HG03025 (cell line): ENCODE measurements around the gene RGS17.

ENCODE experiments used
- ATAC-seq: cut with Tn5 transposase; IDR thresholded peaks from one replicate; pipeline ENCODE4 v1.9.1; 2021; ENCODE audit warnings: mild to moderate bottlenecking, moderate library complexity; ENCODE audit not compliant: unreplicated experiment, low FRiP score

RGS17 gene

GRCh38 chr6:153086225-153086990, 44.7 kb downstream of the RGS17 start:
- no peak for ATAC-seq

- ATAC-seq = no peak
These were observed 45.8 kb downstream of the RGS17 start for GRCh38 chr6:153085239-153085638.

GRCh38 chr6:153084393-153084792, 46.7 kb downstream of the RGS17 start:
- no peak for ATAC-seq

GRCh38 chr6:153083869-153084268, 47.2 kb downstream of the RGS17 start:
- no peak for ATAC-seq

- ATAC-seq = no peak
These were observed 49.2 kb downstream of the RGS17 start for GRCh38 chr6:153081914-153082313.

GRCh38 chr6:153076431-153076830, 54.7 kb downstream of the RGS17 start:
- no peak for ATAC-seq

GRCh38 chr6:153074761-153075160, 56.3 kb downstream of the RGS17 start:
- no peak for ATAC-seq

GRCh38 chr6:153073841-153074240, 57.2 kb downstream of the RGS17 start:
- no peak for ATAC-seq

GRCh38 chr6:153070756-153071155, 60.3 kb downstream of the RGS17 start:
- ATAC-seq = no peak

- no peak for ATAC-seq
These were observed 61.2 kb downstream of the RGS17 start for GRCh38 chr6:153069897-153070296.

- ATAC-seq = no peak
These were observed 65.9 kb downstream of the RGS17 start for GRCh38 chr6:153065222-153065621.

GRCh38 chr6:153063936-153064335, 67.1 kb downstream of the RGS17 start:
- ATAC-seq = no peak

- ATAC-seq = no peak
These were observed 68.6 kb downstream of the RGS17 start for GRCh38 chr6:153062516-153062915.

- no peak for ATAC-seq
These were observed 71.3 kb downstream of the RGS17 start for GRCh38 chr6:153059757-153060156.

- ATAC-seq = no peak
These were observed 71.8 kb downstream of the RGS17 start for GRCh38 chr6:153059311-153059710.

GRCh38 chr6:153058909-153059308, 72.2 kb downstream of the RGS17 start:
- ATAC-seq = no peak

- no peak for ATAC-seq
These were observed 72.8 kb downstream of the RGS17 start for GRCh38 chr6:153058291-153058690.

- no peak for ATAC-seq
These were observed 74.8 kb downstream of the RGS17 start for GRCh38 chr6:153056308-153056707.

GRCh38 chr6:153051801-153052200, 79.3 kb downstream of the RGS17 start:
- no peak for ATAC-seq

- ATAC-seq = no peak
These were observed 82.5 kb downstream of the RGS17 start for GRCh38 chr6:153048631-153049030.

- no peak for ATAC-seq
These were observed 83.7 kb downstream of the RGS17 start for GRCh38 chr6:153047386-153047785.

GRCh38 chr6:153045271-153045670, 85.8 kb downstream of the RGS17 start:
- no peak for ATAC-seq

GRCh38 chr6:153044295-153044694, 86.8 kb downstream of the RGS17 start:
- ATAC-seq = no peak
